GM23338 (cell line): ENCODE results near the gene DOK7. TPM values are rescaled to one million over a fixed set of nuclear protein-coding genes. Genes with fewer than 3 reads are reported as not detected.

Experiments used
- ATAC-seq: fragments of 200-7000 bp; cut with Tn5 transposase; 3 replicates; pipeline ENCODE4 v1.9.1; 2020
- DNase-seq: peaks from one replicate; pipeline ENCODE4 v3.0.0-alpha.2; 2015; ENCODE audit warnings: low spot score
- H2AFZ ChIP-seq: fragments of 200-600 bp; sonication (generic); 2 replicates; pipeline ENCODE4 v1.8.0; 2016; ENCODE audit warnings: antibody characterized with exemption, mild to moderate bottlenecking, moderate library complexity
- H3F3A ChIP-seq: fragments of 200-600 bp; sonication (generic); replicated peaks from 2 replicates; pipeline ENCODE4 v1.8.0; 2017; ENCODE audit warnings: antibody characterized with exemption, mixed run types, low read depth
- H3K27ac ChIP-seq: fragments of 200-600 bp; sonication (generic); 2 replicates; pipeline ENCODE4 v1.6.1; 2016; ENCODE audit warnings: low read depth
- H3K27me3 ChIP-seq: fragments of 200-600 bp; sonication (generic); 2 replicates; pipeline ENCODE4 v1.8.0; 2016; ENCODE audit warnings: mild to moderate bottlenecking, mixed run types, moderate library complexity; ENCODE audit not compliant: insufficient read depth
- H3K36me3 ChIP-seq: fragments of 200-600 bp; sonication (generic); 2 replicates; pipeline ENCODE4 v1.8.0; 2016; ENCODE audit warnings: mild to moderate bottlenecking; ENCODE audit not compliant: insufficient read depth
- H3K4me1 ChIP-seq: fragments of 200-600 bp; sonication (generic); 2 replicates; pipeline ENCODE4 v1.8.0; 2016; ENCODE audit warnings: mild to moderate bottlenecking, moderate library complexity; ENCODE audit not compliant: insufficient read depth
- H3K4me2 ChIP-seq: fragments of 200-600 bp; sonication (generic); 2 replicates; pipeline ENCODE4 v1.7.1; 2017; ENCODE audit warnings: mixed run types
- H3K4me3 ChIP-seq: fragments of 200-600 bp; sonication (generic); 2 replicates; pipeline ENCODE4 v1.6.1; 2016; ENCODE audit warnings: mixed run types
- H3K79me2 ChIP-seq: fragments of 200-600 bp; sonication (generic); replicated peaks from 2 replicates; pipeline ENCODE4 v1.8.0; 2017; ENCODE audit warnings: mild to moderate bottlenecking; ENCODE audit not compliant: insufficient read depth
- H3K9me2 ChIP-seq: fragments of 200-600 bp; sonication (generic); 2 replicates; pipeline ENCODE4 v1.8.0; 2017; ENCODE audit not compliant: insufficient read depth
- H4K20me1 ChIP-seq: fragments of 200-600 bp; sonication (generic); replicated peaks from 2 replicates; pipeline ENCODE4 v1.8.0; 2017; ENCODE audit warnings: mild to moderate bottlenecking; ENCODE audit not compliant: insufficient read depth
- H3K27ac Mint-ChIP-seq: 2 replicates; pipeline ENCODE4 v1.8.0; 2020; ENCODE audit warnings: inconsistent platforms, mild to moderate bottlenecking, moderate library complexity, mixed read lengths
- H3K27me3 Mint-ChIP-seq: 3 replicates; pipeline ENCODE4 v1.8.0; 2022; ENCODE audit warnings: low read depth, mild to moderate bottlenecking, moderate library complexity, mixed read lengths, inconsistent platforms; ENCODE audit not compliant: insufficient read depth, poor library complexity
- H3K36me3 Mint-ChIP-seq: 3 replicates; pipeline ENCODE4 v1.8.0; 2021; ENCODE audit warnings: low read depth, mild to moderate bottlenecking, inconsistent platforms, moderate library complexity, mixed read lengths
- H3K4me1 Mint-ChIP-seq: 3 replicates; pipeline ENCODE4 v1.8.0; 2020; ENCODE audit warnings: mild to moderate bottlenecking, inconsistent platforms, mixed read lengths
- H3K4me3 Mint-ChIP-seq: 3 replicates; pipeline ENCODE4 v1.8.0; 2021; ENCODE audit warnings: moderate library complexity, mild to moderate bottlenecking, inconsistent platforms, mixed read lengths
- H3K9me3 Mint-ChIP-seq: 3 replicates; pipeline ENCODE4 v1.8.0; 2020; ENCODE audit warnings: moderate library complexity, mild to moderate bottlenecking, inconsistent platforms, mixed read lengths
- CREB1 ChIP-seq: fragments of 250-450 bp; sonication (Bioruptor Pico); IDR thresholded peaks from 2 replicates; pipeline ENCODE4 v1.5.0; 2020; ENCODE audit warnings: low read depth, mild to moderate bottlenecking, moderate library complexity
- EZH2 ChIP-seq: fragments of 200-600 bp; sonication (generic); IDR thresholded peaks from one replicate; pipeline ENCODE4 v1.8.0; 2017; ENCODE audit warnings: antibody characterized with exemption, mild to moderate bottlenecking, low read depth; ENCODE audit not compliant: unreplicated experiment
- EZH2phosphoT487 ChIP-seq: fragments of 200-600 bp; sonication (generic); IDR thresholded peaks from one replicate; pipeline ENCODE4 v1.8.1; 2018; ENCODE audit warnings: antibody characterized with exemption; ENCODE audit not compliant: unreplicated experiment
- JUNB ChIP-seq: IDR thresholded peaks from one replicate; pipeline ENCODE4 v1.6.1; 2016; ENCODE audit warnings: antibody characterized with exemption; ENCODE audit not compliant: unreplicated experiment
- NANOG ChIP-seq: IDR thresholded peaks from 2 replicates; pipeline ENCODE4 v1.6.1; 2016; ENCODE audit warnings: antibody characterized with exemption, borderline replicate concordance
- POLR2AphosphoS5 ChIP-seq: IDR thresholded peaks from 2 replicates; pipeline ENCODE4 v1.6.1; 2016; ENCODE audit warnings: antibody characterized with exemption, low read depth
- STAT1 ChIP-seq: IDR thresholded peaks from one replicate; pipeline ENCODE4 v1.6.1; 2016; ENCODE audit warnings: antibody characterized with exemption; ENCODE audit not compliant: unreplicated experiment
- ZNF114 ChIP-seq: fragments of 250-450 bp; sonication (Bioruptor Pico); IDR thresholded peaks from 2 replicates; pipeline ENCODE4 v1.5.0; 2020; ENCODE audit warnings: mild to moderate bottlenecking, moderate library complexity
- ZNF331 ChIP-seq: fragments of 250-450 bp; sonication (Bioruptor Pico); IDR thresholded peaks from 2 replicates; pipeline ENCODE4 v1.5.0; 2020; ENCODE audit warnings: low read depth, mild to moderate bottlenecking, moderate library complexity
- polyA plus RNA-seq: library from polyadenylated mRNA; unstranded; fragments of >200 nt; fragmentation: Nextera tagmentation; extraction: Ambion mirVana; gene quantifications from 2 replicates; pipeline ENCODE4 v1.2.1, GENCODE V29; 2016
- total RNA-seq: library from RNA; depleted of rRNA; stranded (reverse); fragments of >200 nt; shearing (Covaris generic); gene quantifications from 2 replicates; pipeline ENCODE4 v1.2.3, GENCODE V29; 2014
- TF ChIP-seq, protein P1 (sequence below): IDR thresholded peaks from 2 replicates; pipeline ENCODE4 v1.6.1; 2016; ENCODE audit warnings: antibody characterized with exemption
- TF ChIP-seq, protein P2 (sequence below): fragments of 250-450 bp; sonication (Bioruptor Pico); IDR thresholded peaks from 2 replicates; pipeline ENCODE4 v1.5.0; 2020; ENCODE audit warnings: mild to moderate bottlenecking, moderate library complexity
- TF ChIP-seq, protein P3 (sequence below): IDR thresholded peaks from one replicate; pipeline ENCODE4 v1.6.1; 2018; ENCODE audit warnings: antibody characterized with exemption; ENCODE audit not compliant: unreplicated experiment
- TF ChIP-seq, protein P4 (sequence below), 2 experiments: fragments of 200-600 bp in 1 of 2; sonication (generic) in 1 of 2; conservative IDR thresholded peaks; 2 replicates each; pipeline versions ENCODE4 v1.5.1 to v1.6.1; 2016 to 2017; ENCODE audit warnings: antibody characterized with exemption in 2 of 2, low read depth in 2 of 2, mild to moderate bottlenecking in 2 of 2, moderate library complexity in 1 of 2

Gene DOK7
- total and polyA plus RNA-seq, 2 experiments from 2014 or later: 0.34 to 0.52 TPM

DNA sequence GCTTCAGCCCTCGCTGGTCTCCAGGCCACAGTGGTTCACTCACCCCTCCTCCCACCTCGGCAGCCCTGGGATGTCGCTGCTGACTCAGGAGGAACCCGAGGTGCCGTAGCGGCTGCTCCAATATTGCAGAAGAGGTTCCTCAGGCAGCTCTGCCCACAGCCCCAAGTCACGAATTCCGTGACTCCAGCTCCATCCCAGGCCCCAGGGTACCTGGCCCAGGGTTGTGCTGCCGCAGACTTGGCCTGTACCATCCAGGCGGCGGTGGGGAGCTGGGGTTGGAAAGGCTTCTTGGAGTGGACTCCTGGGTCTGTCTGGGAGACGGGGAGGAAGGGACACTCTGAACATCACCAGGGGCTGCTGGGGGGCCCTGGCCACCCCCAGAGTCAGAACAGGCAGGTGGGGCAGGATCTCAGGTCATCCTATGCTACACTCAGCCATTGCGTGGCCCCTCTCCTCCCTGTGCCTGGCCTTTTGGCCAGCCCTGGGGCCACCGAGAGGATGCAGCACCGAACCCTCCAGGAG is 22.1 kb upstream of the DOK7 start:
- Histone ChIP-seq H3K4me3 (no peak overlapping the region), H3K36me3 (no peaks in the 10 kb centered on the region), H3K4me1 (no peaks in the 10 kb centered on the region), H4K20me1 (no peaks in the 10 kb centered on the region), H2AFZ (no peak overlapping the region), H3K27me3 (no peaks in the 10 kb centered on the region), H3K27ac (no peak overlapping the region), H3K9me2 (no peaks in the 10 kb centered on the region), H3F3A (no peaks in the 10 kb centered on the region), H3K4me2 (no peak overlapping the region), H3K79me2 (no peaks in the 10 kb centered on the region)
- no peaks in the 10 kb centered on the region for H3K27me3 Mint-ChIP-seq
- no peaks in the 10 kb centered on the region for H3K36me3 Mint-ChIP-seq
- DNase-seq (no peak), ATAC-seq (no peak)
- no peak overlapping the region for H3K4me3 Mint-ChIP-seq
- no peaks in the 10 kb centered on the region for H3K9me3 Mint-ChIP-seq
- H3K27ac Mint-ChIP-seq: no peak overlapping the region
- TF ChIP-seq, protein P1, sequence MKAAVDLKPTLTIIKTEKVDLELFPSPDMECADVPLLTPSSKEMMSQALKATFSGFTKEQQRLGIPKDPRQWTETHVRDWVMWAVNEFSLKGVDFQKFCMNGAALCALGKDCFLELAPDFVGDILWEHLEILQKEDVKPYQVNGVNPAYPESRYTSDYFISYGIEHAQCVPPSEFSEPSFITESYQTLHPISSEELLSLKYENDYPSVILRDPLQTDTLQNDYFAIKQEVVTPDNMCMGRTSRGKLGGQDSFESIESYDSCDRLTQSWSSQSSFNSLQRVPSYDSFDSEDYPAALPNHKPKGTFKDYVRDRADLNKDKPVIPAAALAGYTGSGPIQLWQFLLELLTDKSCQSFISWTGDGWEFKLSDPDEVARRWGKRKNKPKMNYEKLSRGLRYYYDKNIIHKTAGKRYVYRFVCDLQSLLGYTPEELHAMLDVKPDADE: no peak
- TF ChIP-seq JUNB: no peak
- no peak for TF ChIP-seq ZNF331 (CRISPR knock-in tag)
- TF ChIP-seq EZH2: no peak
- TF ChIP-seq, protein P2, sequence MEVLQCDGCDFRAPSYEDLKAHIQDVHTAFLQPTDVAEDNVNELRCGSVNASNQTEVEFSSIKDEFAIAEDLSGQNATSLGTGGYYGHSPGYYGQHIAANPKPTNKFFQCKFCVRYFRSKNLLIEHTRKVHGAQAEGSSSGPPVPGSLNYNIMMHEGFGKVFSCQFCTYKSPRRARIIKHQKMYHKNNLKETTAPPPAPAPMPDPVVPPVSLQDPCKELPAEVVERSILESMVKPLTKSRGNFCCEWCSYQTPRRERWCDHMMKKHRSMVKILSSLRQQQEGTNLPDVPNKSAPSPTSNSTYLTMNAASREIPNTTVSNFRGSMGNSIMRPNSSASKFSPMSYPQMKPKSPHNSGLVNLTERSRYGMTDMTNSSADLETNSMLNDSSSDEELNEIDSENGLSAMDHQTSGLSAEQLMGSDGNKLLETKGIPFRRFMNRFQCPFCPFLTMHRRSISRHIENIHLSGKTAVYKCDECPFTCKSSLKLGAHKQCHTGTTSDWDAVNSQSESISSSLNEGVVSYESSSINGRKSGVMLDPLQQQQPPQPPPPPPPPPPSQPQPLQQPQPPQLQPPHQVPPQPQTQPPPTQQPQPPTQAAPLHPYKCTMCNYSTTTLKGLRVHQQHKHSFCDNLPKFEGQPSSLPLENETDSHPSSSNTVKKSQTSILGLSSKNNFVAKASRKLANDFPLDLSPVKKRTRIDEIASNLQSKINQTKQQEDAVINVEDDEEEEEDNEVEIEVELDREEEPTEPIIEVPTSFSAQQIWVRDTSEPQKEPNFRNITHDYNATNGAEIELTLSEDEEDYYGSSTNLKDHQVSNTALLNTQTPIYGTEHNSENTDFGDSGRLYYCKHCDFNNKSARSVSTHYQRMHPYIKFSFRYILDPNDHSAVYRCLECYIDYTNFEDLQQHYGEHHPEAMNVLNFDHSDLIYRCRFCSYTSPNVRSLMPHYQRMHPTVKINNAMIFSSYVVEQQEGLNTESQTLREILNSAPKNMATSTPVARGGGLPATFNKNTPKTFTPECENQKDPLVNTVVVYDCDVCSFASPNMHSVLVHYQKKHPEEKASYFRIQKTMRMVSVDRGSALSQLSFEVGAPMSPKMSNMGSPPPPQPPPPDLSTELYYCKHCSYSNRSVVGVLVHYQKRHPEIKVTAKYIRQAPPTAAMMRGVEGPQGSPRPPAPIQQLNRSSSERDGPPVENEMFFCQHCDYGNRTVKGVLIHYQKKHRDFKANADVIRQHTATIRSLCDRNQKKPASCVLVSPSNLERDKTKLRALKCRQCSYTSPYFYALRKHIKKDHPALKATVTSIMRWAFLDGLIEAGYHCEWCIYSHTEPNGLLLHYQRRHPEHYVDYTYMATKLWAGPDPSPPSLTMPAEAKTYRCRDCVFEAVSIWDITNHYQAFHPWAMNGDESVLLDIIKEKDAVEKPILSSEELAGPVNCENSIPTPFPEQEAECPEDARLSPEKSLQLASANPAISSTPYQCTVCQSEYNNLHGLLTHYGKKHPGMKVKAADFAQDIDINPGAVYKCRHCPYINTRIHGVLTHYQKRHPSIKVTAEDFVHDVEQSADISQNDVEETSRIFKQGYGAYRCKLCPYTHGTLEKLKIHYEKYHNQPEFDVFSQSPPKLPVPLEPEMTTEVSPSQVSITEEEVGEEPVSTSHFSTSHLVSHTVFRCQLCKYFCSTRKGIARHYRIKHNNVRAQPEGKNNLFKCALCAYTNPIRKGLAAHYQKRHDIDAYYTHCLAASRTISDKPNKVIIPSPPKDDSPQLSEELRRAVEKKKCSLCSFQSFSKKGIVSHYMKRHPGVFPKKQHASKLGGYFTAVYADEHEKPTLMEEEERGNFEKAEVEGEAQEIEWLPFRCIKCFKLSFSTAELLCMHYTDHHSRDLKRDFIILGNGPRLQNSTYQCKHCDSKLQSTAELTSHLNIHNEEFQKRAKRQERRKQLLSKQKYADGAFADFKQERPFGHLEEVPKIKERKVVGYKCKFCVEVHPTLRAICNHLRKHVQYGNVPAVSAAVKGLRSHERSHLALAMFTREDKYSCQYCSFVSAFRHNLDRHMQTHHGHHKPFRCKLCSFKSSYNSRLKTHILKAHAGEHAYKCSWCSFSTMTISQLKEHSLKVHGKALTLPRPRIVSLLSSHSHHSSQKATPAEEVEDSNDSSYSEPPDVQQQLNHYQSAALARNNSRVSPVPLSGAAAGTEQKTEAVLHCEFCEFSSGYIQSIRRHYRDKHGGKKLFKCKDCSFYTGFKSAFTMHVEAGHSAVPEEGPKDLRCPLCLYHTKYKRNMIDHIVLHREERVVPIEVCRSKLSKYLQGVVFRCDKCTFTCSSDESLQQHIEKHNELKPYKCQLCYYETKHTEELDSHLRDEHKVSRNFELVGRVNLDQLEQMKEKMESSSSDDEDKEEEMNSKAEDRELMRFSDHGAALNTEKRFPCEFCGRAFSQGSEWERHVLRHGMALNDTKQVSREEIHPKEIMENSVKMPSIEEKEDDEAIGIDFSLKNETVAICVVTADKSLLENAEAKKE (CRISPR knock-in tag): no peak
- no peak for TF ChIP-seq CREB1 (CRISPR knock-in tag)
- no peak for TF ChIP-seq STAT1
- TF ChIP-seq, protein P3, sequence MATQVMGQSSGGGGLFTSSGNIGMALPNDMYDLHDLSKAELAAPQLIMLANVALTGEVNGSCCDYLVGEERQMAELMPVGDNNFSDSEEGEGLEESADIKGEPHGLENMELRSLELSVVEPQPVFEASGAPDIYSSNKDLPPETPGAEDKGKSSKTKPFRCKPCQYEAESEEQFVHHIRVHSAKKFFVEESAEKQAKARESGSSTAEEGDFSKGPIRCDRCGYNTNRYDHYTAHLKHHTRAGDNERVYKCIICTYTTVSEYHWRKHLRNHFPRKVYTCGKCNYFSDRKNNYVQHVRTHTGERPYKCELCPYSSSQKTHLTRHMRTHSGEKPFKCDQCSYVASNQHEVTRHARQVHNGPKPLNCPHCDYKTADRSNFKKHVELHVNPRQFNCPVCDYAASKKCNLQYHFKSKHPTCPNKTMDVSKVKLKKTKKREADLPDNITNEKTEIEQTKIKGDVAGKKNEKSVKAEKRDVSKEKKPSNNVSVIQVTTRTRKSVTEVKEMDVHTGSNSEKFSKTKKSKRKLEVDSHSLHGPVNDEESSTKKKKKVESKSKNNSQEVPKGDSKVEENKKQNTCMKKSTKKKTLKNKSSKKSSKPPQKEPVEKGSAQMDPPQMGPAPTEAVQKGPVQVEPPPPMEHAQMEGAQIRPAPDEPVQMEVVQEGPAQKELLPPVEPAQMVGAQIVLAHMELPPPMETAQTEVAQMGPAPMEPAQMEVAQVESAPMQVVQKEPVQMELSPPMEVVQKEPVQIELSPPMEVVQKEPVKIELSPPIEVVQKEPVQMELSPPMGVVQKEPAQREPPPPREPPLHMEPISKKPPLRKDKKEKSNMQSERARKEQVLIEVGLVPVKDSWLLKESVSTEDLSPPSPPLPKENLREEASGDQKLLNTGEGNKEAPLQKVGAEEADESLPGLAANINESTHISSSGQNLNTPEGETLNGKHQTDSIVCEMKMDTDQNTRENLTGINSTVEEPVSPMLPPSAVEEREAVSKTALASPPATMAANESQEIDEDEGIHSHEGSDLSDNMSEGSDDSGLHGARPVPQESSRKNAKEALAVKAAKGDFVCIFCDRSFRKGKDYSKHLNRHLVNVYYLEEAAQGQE: no peak
- TF ChIP-seq, protein P4, sequence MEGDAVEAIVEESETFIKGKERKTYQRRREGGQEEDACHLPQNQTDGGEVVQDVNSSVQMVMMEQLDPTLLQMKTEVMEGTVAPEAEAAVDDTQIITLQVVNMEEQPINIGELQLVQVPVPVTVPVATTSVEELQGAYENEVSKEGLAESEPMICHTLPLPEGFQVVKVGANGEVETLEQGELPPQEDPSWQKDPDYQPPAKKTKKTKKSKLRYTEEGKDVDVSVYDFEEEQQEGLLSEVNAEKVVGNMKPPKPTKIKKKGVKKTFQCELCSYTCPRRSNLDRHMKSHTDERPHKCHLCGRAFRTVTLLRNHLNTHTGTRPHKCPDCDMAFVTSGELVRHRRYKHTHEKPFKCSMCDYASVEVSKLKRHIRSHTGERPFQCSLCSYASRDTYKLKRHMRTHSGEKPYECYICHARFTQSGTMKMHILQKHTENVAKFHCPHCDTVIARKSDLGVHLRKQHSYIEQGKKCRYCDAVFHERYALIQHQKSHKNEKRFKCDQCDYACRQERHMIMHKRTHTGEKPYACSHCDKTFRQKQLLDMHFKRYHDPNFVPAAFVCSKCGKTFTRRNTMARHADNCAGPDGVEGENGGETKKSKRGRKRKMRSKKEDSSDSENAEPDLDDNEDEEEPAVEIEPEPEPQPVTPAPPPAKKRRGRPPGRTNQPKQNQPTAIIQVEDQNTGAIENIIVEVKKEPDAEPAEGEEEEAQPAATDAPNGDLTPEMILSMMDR (conservative IDR thresholded peaks at IDR 0.05; ENCODE audit: low read depth in 2 of 2): no peak
- no peak for TF ChIP-seq ZNF114 (CRISPR knock-in tag)
- TF ChIP-seq POLR2AphosphoS5: no peak
- no peak for TF ChIP-seq EZH2phosphoT487
- no peak for TF ChIP-seq NANOG
- H3K4me1 Mint-ChIP-seq: no peaks in the 10 kb centered on the region
